ENCODE results near the gene RRP8. TPM values are rescaled to one million over a fixed set of nuclear protein-coding genes. Genes with fewer than 3 reads are reported as not detected.

The RRP8 gene
- total and polyA plus RNA-seq, 2 of the 8 experiments (the other 6 are each of a cell fraction or from before 2014, with no cell fraction given) = 4.2 to 14.9 TPM

- 83% methylated on average over 1 of the region's 1 CpG; no CpG with 5 or more reads in 1 of the 2 experiments for WGBS, 2 experiments (ENCODE audit: extremely low coverage in 1 of 2, insufficient coverage in 1 of 2, insufficient read length in 1 of 2, insufficient replicate concordance in 2 of 2, low coverage in 1 of 2, low lambda C conversion rate in 2 of 2, missing lambda C conversion rate in 1 of 2)
- TF ChIP-seq BCL11A (IDR thresholded peaks at IDR 0.05; ENCODE audit: low read depth in 2 of 2, low read length in 2 of 2) (no peak), KDM4A (IDR thresholded peaks at IDR 0.05; ENCODE audit: low read depth, low read length, severe bottlenecking) (no peak), CREB1 (IDR thresholded peaks at IDR 0.05) (no peak), TCF12 (IDR thresholded peaks at IDR 0.05; ENCODE audit: low read depth, low read length) (no peak), CTCF (IDR thresholded peaks at IDR 0.05; ENCODE audit: control extremely low read depth in 1 of 3, insufficient read depth in 1 of 3, low read depth in 1 of 3, low read length in 3 of 3) (no peak), RFX5 (IDR thresholded peaks at IDR 0.05; ENCODE audit: borderline replicate concordance, low read depth, low read length) (no peak), GABPA (IDR thresholded peaks at IDR 0.05; ENCODE audit: borderline replicate concordance, insufficient read depth, low read length) (no peak), ZNF274 (IDR thresholded peaks at IDR 0.05; ENCODE audit: borderline replicate concordance, extremely low read depth, low read length) (no peak), RXRA (IDR thresholded peaks at IDR 0.05; ENCODE audit: insufficient read depth, low read depth, low read length) (no peak)
Measured at GRCh38 chr11:6583584-6583983, 19.8 kb downstream of the RRP8 start.

More at GRCh38 chr11:6583584-6583983, 19.8 kb downstream of the RRP8 start:
- no peak overlapping the region for H2BK15ac ChIP-seq (ENCODE audit: low read length)
- H3K23me2 ChIP-seq (ENCODE audit: low read depth, low read length) = no peaks in the 10 kb centered on the region
- no peaks in the 10 kb centered on the region for H3K36me3 ChIP-seq (ENCODE audit: control insufficient read depth in 2 of 4, insufficient read depth in 4 of 4, low read length in 3 of 4)
- no peaks in the 10 kb centered on the region for H3K79me2 ChIP-seq (ENCODE audit: control insufficient read depth in 1 of 2, insufficient read depth in 2 of 2, low read length in 2 of 2)
- no peak overlapping the region for H3K4me3 ChIP-seq (ENCODE audit: extremely low read depth in 1 of 4, insufficient read depth in 2 of 4, low read depth in 3 of 4, low read length in 4 of 4)
- DNase-seq (ENCODE audit: low read depth in 1 of 2, low spot score in 2 of 2) = no peak
- no peak overlapping the region for H2AK5ac ChIP-seq (ENCODE audit: low read depth, low read length)
- no peaks in the 10 kb centered on the region for H4K20me1 ChIP-seq (replicated peaks in 1 of 2; ENCODE audit: control insufficient read depth in 1 of 2, insufficient read depth in 2 of 2, low read length in 2 of 2)
- no peak overlapping the region for H3K9ac ChIP-seq (replicated peaks in 1 of 4; ENCODE audit: extremely low read depth in 1 of 4, low read depth in 3 of 4, low read length in 3 of 4)
- no peak overlapping the region for H3K23ac ChIP-seq (ENCODE audit: insufficient read length)
- H3K56ac ChIP-seq (replicated peaks; ENCODE audit: insufficient read length, low read depth, low read length) = no peak overlapping the region
- H2AFZ ChIP-seq (ENCODE audit: low read length) = no peak overlapping the region
- no peak overlapping the region for H2BK20ac ChIP-seq (ENCODE audit: low read length)
- H3K79me1 ChIP-seq (ENCODE audit: low read depth, low read length) = no peaks in the 10 kb centered on the region
- CTCF ChIA-PET (ENCODE audit: partially characterized antibody) = no interaction called here
- no peak overlapping the region for H3K14ac ChIP-seq (ENCODE audit: insufficient read length)
- no peak overlapping the region for H4K8ac ChIP-seq (ENCODE audit: extremely low read depth, insufficient read depth, low read length)
- H2BK5ac ChIP-seq (ENCODE audit: low read depth, low read length) = no peak overlapping the region
- H4K91ac ChIP-seq (replicated peaks; ENCODE audit: insufficient read length, low read length) = no peak overlapping the region
- H3K18ac ChIP-seq (ENCODE audit: extremely low read depth, low read length) = no peak overlapping the region
- no peak for FAIRE-seq
- H2BK12ac ChIP-seq (ENCODE audit: low read depth, low read length) = no peak overlapping the region
- no peak overlapping the region for H4K5ac ChIP-seq (ENCODE audit: insufficient read length, low read depth, low read length)
- no peaks in the 10 kb centered on the region for H3K27me3 ChIP-seq (replicated peaks in 1 of 4; ENCODE audit: control insufficient read depth in 3 of 4, extremely low read depth in 1 of 4, insufficient read depth in 3 of 4, low read length in 3 of 4)
- no peak overlapping the region for H3K4me2 ChIP-seq (ENCODE audit: insufficient read depth in 1 of 2, low read depth in 2 of 2, low read length in 2 of 2)
- H3K27ac ChIP-seq (ENCODE audit: low read depth, low read length) = no peak overlapping the region
- POLR2A ChIA-PET (ENCODE audit: partially characterized antibody) = no interaction called here
- H3K4me1 ChIP-seq (replicated peaks in 1 of 4; ENCODE audit: control insufficient read depth in 3 of 4, insufficient read depth in 4 of 4, low read length in 3 of 4) = peaks cover 0 to 16% (median 10%) of the 10 kb centered on the region in 4 experiments; a peak in 5 of 7 replicates
- peaks cover 0 to 4% of the 10 kb centered on the region in 2 experiments; a peak in 1 of 4 replicates for H3K9me3 ChIP-seq (ENCODE audit: insufficient read depth in 2 of 2, low read depth in 1 of 2, low read length in 1 of 2)
- H3K4ac ChIP-seq (replicated peaks; ENCODE audit: insufficient read length, low read depth, low read length) = no peak overlapping the region
- no peak overlapping the region for H2BK120ac ChIP-seq (replicated peaks; ENCODE audit: low read depth, low read length)
